ACC112 (cell line): Measurements from ENCODE around the gene CA10.

Experiments
- H2AFZ ChIP-seq: fragments of 200-600 bp; sonication (generic); one replicate; pipeline ENCODE4 v1.6.0; 2017; ENCODE audit warnings: antibody characterized with exemption, low read length; ENCODE audit not compliant: unreplicated experiment
- H3K27ac ChIP-seq: fragments of 200-600 bp; sonication (generic); 2 replicates; pipeline ENCODE4 v1.5.1; 2014; ENCODE audit warnings: low read depth, mild to moderate bottlenecking, antibody characterized with exemption, low read length, moderate library complexity
- H3K27me3 ChIP-seq: fragments of 200-600 bp; sonication (generic); 2 replicates; pipeline ENCODE4 v1.6.1; 2014; ENCODE audit warnings: mild to moderate bottlenecking, antibody characterized with exemption, low read length, moderate library complexity, mixed read lengths; ENCODE audit not compliant: insufficient read depth
- H3K36me3 ChIP-seq: fragments of 200-600 bp; sonication (generic); 2 replicates; pipeline ENCODE4 v1.6.1; 2016; ENCODE audit warnings: mild to moderate bottlenecking, antibody characterized with exemption, low read length, moderate library complexity, mixed read lengths; ENCODE audit not compliant: insufficient read depth
- H3K4me1 ChIP-seq: fragments of 200-600 bp; sonication (generic); one replicate; pipeline ENCODE4 v1.6.1; 2016; ENCODE audit warnings: low read length, mixed read lengths; ENCODE audit not compliant: insufficient read depth, unreplicated experiment, control insufficient read depth
- H3K4me3 ChIP-seq: fragments of 200-600 bp; sonication (generic); 2 replicates; pipeline ENCODE4 v1.5.1; 2014; ENCODE audit warnings: mild to moderate bottlenecking, low read depth, low read length
- H3K79me2 ChIP-seq: fragments of 200-600 bp; sonication (generic); one replicate; pipeline ENCODE4 v1.6.0; 2016; ENCODE audit warnings: low read length; ENCODE audit not compliant: control insufficient read depth, unreplicated experiment, insufficient read depth

Gene CA10

GRCh38 chr17:51751072-51751471 lies 407.4 kb downstream of the CA10 start:
- no peak overlapping the region for H3K27ac ChIP-seq

GRCh38 chr17:51748749-51749604 lies 409.5 kb downstream of the CA10 start:
- Histone ChIP-seq H3K27ac (no peak overlapping the region), H3K27me3 (no peaks in the 10 kb centered on the region), H3K4me1 (no peaks in the 10 kb centered on the region), H3K36me3 (no peaks in the 10 kb centered on the region), H2AFZ (no peak overlapping the region), H3K79me2 (no peaks in the 10 kb centered on the region), H3K4me3 (no peak overlapping the region)

More at GRCh38 chr17:51751072-51751471, 407.4 kb downstream of the CA10 start:
- no peaks in the 10 kb centered on the region for H3K27me3 ChIP-seq
- H3K4me3 ChIP-seq, result no peak overlapping the region
- no peaks in the 10 kb centered on the region for H3K4me1 ChIP-seq
- H3K36me3 ChIP-seq, result no peaks in the 10 kb centered on the region
- H3K79me2 ChIP-seq, result no peaks in the 10 kb centered on the region
- H2AFZ ChIP-seq, result no peak overlapping the region

- Histone ChIP-seq H2AFZ (no peak overlapping the region), H3K27ac (no peak overlapping the region), H3K79me2 (no peaks in the 10 kb centered on the region), H3K36me3 (no peaks in the 10 kb centered on the region), H3K4me1 (no peaks in the 10 kb centered on the region), H3K4me3 (no peak overlapping the region), H3K27me3 (no peaks in the 10 kb centered on the region)
Observed at GRCh38 chr17:51746421-51746820, 412.1 kb downstream of the CA10 start.

GRCh38 chr17:51745993-51746392 lies 412.5 kb downstream of the CA10 start:
- H3K4me3 ChIP-seq, result no peak overlapping the region
- no peaks in the 10 kb centered on the region for H3K79me2 ChIP-seq
- no peak overlapping the region for H2AFZ ChIP-seq
- no peak overlapping the region for H3K27ac ChIP-seq
- H3K27me3 ChIP-seq, result no peaks in the 10 kb centered on the region
- H3K4me1 ChIP-seq, result no peaks in the 10 kb centered on the region
- no peaks in the 10 kb centered on the region for H3K36me3 ChIP-seq

- Histone ChIP-seq H3K27ac (no peak overlapping the region), H2AFZ (no peak overlapping the region), H3K36me3 (no peaks in the 10 kb centered on the region), H3K79me2 (no peaks in the 10 kb centered on the region), H3K4me1 (no peaks in the 10 kb centered on the region), H3K4me3 (no peak overlapping the region), H3K27me3 (no peaks in the 10 kb centered on the region)
Observed at GRCh38 chr17:51743477-51743876, 415.0 kb downstream of the CA10 start.

GRCh38 chr17:51742571-51742970 lies 415.9 kb downstream of the CA10 start:
- H3K4me1 ChIP-seq, result no peaks in the 10 kb centered on the region
- no peak overlapping the region for H3K4me3 ChIP-seq
- H2AFZ ChIP-seq, result no peak overlapping the region
- H3K79me2 ChIP-seq, result no peaks in the 10 kb centered on the region
- H3K27me3 ChIP-seq, result no peaks in the 10 kb centered on the region
- no peak overlapping the region for H3K27ac ChIP-seq
- H3K36me3 ChIP-seq, result no peaks in the 10 kb centered on the region

- no peak overlapping the region for H3K27ac ChIP-seq
- H3K4me3 ChIP-seq, result no peak overlapping the region
- H3K36me3 ChIP-seq, result no peaks in the 10 kb centered on the region
- no peaks in the 10 kb centered on the region for H3K79me2 ChIP-seq
- no peaks in the 10 kb centered on the region for H3K4me1 ChIP-seq
- no peaks in the 10 kb centered on the region for H3K27me3 ChIP-seq
- no peak overlapping the region for H2AFZ ChIP-seq
Observed at GRCh38 chr17:51741458-51741857, 417.1 kb downstream of the CA10 start.

GRCh38 chr17:51740531-51740930 lies 418.0 kb downstream of the CA10 start:
- H2AFZ ChIP-seq, result no peak overlapping the region
- H3K27me3 ChIP-seq, result no peaks in the 10 kb centered on the region
- H3K27ac ChIP-seq, result no peak overlapping the region
- H3K36me3 ChIP-seq, result no peaks in the 10 kb centered on the region
- no peaks in the 10 kb centered on the region for H3K79me2 ChIP-seq
- no peaks in the 10 kb centered on the region for H3K4me1 ChIP-seq
- H3K4me3 ChIP-seq, result no peak overlapping the region

GRCh38 chr17:51739245-51739886 lies 419.1 kb downstream of the CA10 start:
- no peak overlapping the region for H3K4me3 ChIP-seq
- H2AFZ ChIP-seq, result no peak overlapping the region
- no peaks in the 10 kb centered on the region for H3K79me2 ChIP-seq
- no peak overlapping the region for H3K27ac ChIP-seq
- no peaks in the 10 kb centered on the region for H3K36me3 ChIP-seq
- H3K4me1 ChIP-seq, result no peaks in the 10 kb centered on the region
- no peaks in the 10 kb centered on the region for H3K27me3 ChIP-seq

- H2AFZ ChIP-seq, result no peak overlapping the region
- H3K4me1 ChIP-seq, result no peaks in the 10 kb centered on the region
- no peaks in the 10 kb centered on the region for H3K79me2 ChIP-seq
- no peak overlapping the region for H3K4me3 ChIP-seq
- no peaks in the 10 kb centered on the region for H3K36me3 ChIP-seq
- H3K27me3 ChIP-seq, result no peaks in the 10 kb centered on the region
- no peak overlapping the region for H3K27ac ChIP-seq
Observed at GRCh38 chr17:51736356-51736755, 422.2 kb downstream of the CA10 start.

- Histone ChIP-seq H3K27me3 (no peaks in the 10 kb centered on the region), H3K4me1 (no peaks in the 10 kb centered on the region), H3K4me3 (no peak overlapping the region), H3K79me2 (no peaks in the 10 kb centered on the region), H3K36me3 (no peaks in the 10 kb centered on the region), H3K27ac (no peak overlapping the region), H2AFZ (no peak overlapping the region)
Observed at GRCh38 chr17:51734976-51735375, 423.5 kb downstream of the CA10 start.
